Thoracic aorta (tissue), 2 donors: ENCODE measurements around the gene FBXO3. TPM values are rescaled to one million over a fixed set of nuclear protein-coding genes. Genes with fewer than 3 reads are reported as not detected.

Experiments
- ATAC-seq: fragments of 150-250 bp; one replicate; pipeline ENCODE4 v1.8.0; 2017; ENCODE audit warnings: low read depth; ENCODE audit not compliant: insufficient number of reproducible peaks, low FRiP score
- DNase-seq: peaks from one replicate; pipeline ENCODE4 v3.0.0-alpha.2; 2020; ENCODE audit warnings: low spot score
- H3K27ac ChIP-seq, 2 donors: fragments of 200-600 bp; sonication (generic); 1 replicate in 1 of 2; 2 replicates in 1 of 2; pipeline ENCODE4 v1.5.1; 2016; ENCODE audit warnings: mild to moderate bottlenecking in 2 of 2, moderate library complexity in 2 of 2
- H3K27me3 ChIP-seq: fragments of 200-600 bp; sonication (generic); replicated peaks from 2 replicates; pipeline ENCODE4 v1.6.0; 2016; ENCODE audit warnings: mild to moderate bottlenecking; ENCODE audit not compliant: insufficient read depth
- H3K36me3 ChIP-seq: fragments of 200-600 bp; sonication (generic); one replicate; pipeline ENCODE4 v1.5.1; 2016
- H3K4me1 ChIP-seq, 2 donors: fragments of 200-600 bp; sonication (generic); 1 replicate in 1 of 2; 2 replicates in 1 of 2; pipeline versions ENCODE4 v1.5.1 to v1.6.0; 2016; ENCODE audit warnings: low read depth in 2 of 2, mild to moderate bottlenecking in 1 of 2; ENCODE audit not compliant: control insufficient read depth in 1 of 2
- H3K4me3 ChIP-seq: fragments of 200-600 bp; sonication (generic); 2 replicates; pipeline ENCODE4 v1.5.1; 2016; ENCODE audit warnings: mild to moderate bottlenecking
- H3K9me3 ChIP-seq: fragments of 200-600 bp; sonication (generic); 2 replicates; pipeline ENCODE4 v1.5.1; 2016
- CTCF ChIP-seq: fragments of 200-600 bp; sonication (generic); IDR thresholded peaks from one replicate; pipeline ENCODE4 v1.5.1; 2019; ENCODE audit warnings: antibody characterized with exemption
- total RNA-seq, 2 donors: library from RNA; depleted of rRNA; stranded (reverse); fragments of >200 nt; gene quantifications; one replicate each; pipeline versions ENCODE4 v1.1.0 to v1.2.3, GENCODE V29; 2016

The FBXO3 gene
- total RNA-seq, 2 donors from 2014 or later: 35.1 to 73.8 TPM

- Histone ChIP-seq H3K27ac (no peak overlapping the region), H3K4me3 (no peak overlapping the region), H3K4me1 (peaks cover 0 to 8% of the 10 kb centered on the region in 2 donors), H3K27me3 (no peaks in the 10 kb centered on the region), H3K36me3 (peaks cover 7% of the 10 kb centered on the region), H3K9me3 (no peaks in the 10 kb centered on the region)
- ATAC-seq (no peak), DNase-seq (no peak)
- TF ChIP-seq CTCF: no peak
These were observed 32.5 kb downstream of the FBXO3 start for GRCh38 chr11:33741806-33742205.

- Histone ChIP-seq H3K4me3 (no peak overlapping the region), H3K27me3 (no peaks in the 10 kb centered on the region), H3K36me3 (peaks cover 5% of the 10 kb centered on the region), H3K9me3 (no peaks in the 10 kb centered on the region), H3K4me1 (peaks cover 14 to 32% of the 10 kb centered on the region in 2 donors), H3K27ac (peak overlapping the region; percentile 86 to 95)
- no peak for ATAC-seq
- TF ChIP-seq CTCF: no peak
- no peak for DNase-seq
These were observed 36.9 kb downstream of the FBXO3 start for GRCh38 chr11:33737362-33737821.

GRCh38 chr11:33736148-33736812 lies 38.0 kb downstream of the FBXO3 start, which contains the start of gene CD59:
Gene CD59, minus strand, starts transcription at chr11:33736423. Its CDS starts 13,978 bp downstream, at chr11:33722445.
- Histone ChIP-seq H3K27ac (peak within 1 kb of the TSS; percentile 86 to 95), H3K9me3 (no peaks in the 10 kb centered on the region), H3K4me1 (peaks cover 14 to 44% of the 10 kb centered on the region in 2 donors), H3K4me3 (peak within 1 kb of the TSS; percentile 98), H3K36me3 (peaks cover 5% of the 10 kb centered on the region), H3K27me3 (no peaks in the 10 kb centered on the region)
- peak; percentile 89 for DNase-seq
- peak; percentile 86 for ATAC-seq
- TF ChIP-seq CTCF: peak; percentile 2

GRCh38 chr11:33735271-33736147 lies 38.8 kb downstream of the FBXO3 start:
- no peak for ATAC-seq
- peak overlapping the region; percentile 86 to 95 for H3K27ac ChIP-seq
- H3K27me3 ChIP-seq: no peaks in the 10 kb centered on the region
- peak overlapping the region; percentile 98 for H3K4me3 ChIP-seq
- H3K36me3 ChIP-seq: peaks cover 5% of the 10 kb centered on the region
- peak; percentile 21 for TF ChIP-seq CTCF
- DNase-seq: no peak
- H3K9me3 ChIP-seq: no peaks in the 10 kb centered on the region
- H3K4me1 ChIP-seq: peaks cover 14 to 48% of the 10 kb centered on the region in 2 donors
